Motor neuron (in vitro differentiated cells): ENCODE results near the gene TRIM25. TPM values are rescaled to one million over a fixed set of nuclear protein-coding genes. Genes with fewer than 3 reads are reported as not detected.

Source experiments
- total RNA-seq, 8 experiments: library from RNA; unstranded; fragments of 300-600 nt; gene quantifications; 2 replicates each; pipeline versions ENCODE4 v1.2.3 to v1.2.4, GENCODE V29; 2022

Gene TRIM25
- total RNA-seq, 8 experiments from 2014 or later, result 2.5 to 77.7 (median 15.7) TPM

Other genes starting within 250 kb of the TRIM25 start
- gene C17orf67, start 80.1 kb downstream of the TRIM25 start, total RNA-seq, result 1 to 10 TPM in 4 of 8 experiments, under 1 TPM in 4; 0.27 to 2.3 (median 1.2) TPM
- 10 to 100 TPM in 4 of 8 experiments, 1 to 10 TPM in 4; 3.2 to 12.8 (median 9.8) TPM for gene DGKE, start 79.9 kb downstream of the TRIM25 start, total RNA-seq
- gene COIL, start 47.0 kb upstream of the TRIM25 start, total RNA-seq, result 10 to 100 TPM; 14.5 to 27.1 (median 18.0) TPM
- 100 to 1,000 TPM in 1 of 8 experiments, 10 to 100 TPM in 3, 1 to 10 TPM in 4; 6.6 to 132 (median 12.9) TPM for gene SCPEP1, start 64.1 kb upstream of the TRIM25 start, total RNA-seq
- 10 to 100 TPM; 16.1 to 45.8 (median 28.9) TPM for gene AKAP1, start 171.2 kb upstream of the TRIM25 start, total RNA-seq